HG03575 (cell line): ENCODE results near the gene EXOC6.

ENCODE experiments used
- ATAC-seq: cut with Tn5 transposase; IDR thresholded peaks from one replicate; pipeline ENCODE4 v1.9.1; 2021; ENCODE audit not compliant: unreplicated experiment, insufficient number of reproducible peaks, low FRiP score; ENCODE audit errors: extremely low read depth

EXOC6 gene

GRCh38 chr10:93070378-93071176 is 222.3 kb downstream of the EXOC6 start:
- ATAC-seq: no peak

GRCh38 chr10:93071177-93071472 is 222.8 kb downstream of the EXOC6 start:
- ATAC-seq: no peak

GRCh38 chr10:93071674-93072224 is 223.4 kb downstream of the EXOC6 start:
- no peak for ATAC-seq

- no peak for ATAC-seq
Observed at GRCh38 chr10:93072225-93072712, 223.9 kb downstream of the EXOC6 start.

GRCh38 chr10:93072713-93073538 is 224.6 kb downstream of the EXOC6 start:
- no peak for ATAC-seq

GRCh38 chr10:93073539-93074146 is 225.3 kb downstream of the EXOC6 start, which contains the start of gene CYP26A1:
Gene CYP26A1, plus strand, starts transcription at chr10:93073893. Its CDS starts 42 bp downstream, at chr10:93073935.
- ATAC-seq: no peak

- no peak for ATAC-seq
Observed at GRCh38 chr10:93074147-93074596, 225.9 kb downstream of the EXOC6 start.

GRCh38 chr10:93074597-93075368 is 226.5 kb downstream of the EXOC6 start:
- no peak for ATAC-seq

- ATAC-seq: no peak
Observed at GRCh38 chr10:93075369-93076221, 227.3 kb downstream of the EXOC6 start.

- ATAC-seq: no peak
Observed at GRCh38 chr10:93076871-93077270, 228.6 kb downstream of the EXOC6 start.

- ATAC-seq: no peak
Observed at GRCh38 chr10:93077860-93078337, 229.6 kb downstream of the EXOC6 start.

- no peak for ATAC-seq
Observed at GRCh38 chr10:93079663-93080349, 231.5 kb downstream of the EXOC6 start.

- no peak for ATAC-seq
Observed at GRCh38 chr10:93080350-93081046, 232.2 kb downstream of the EXOC6 start.

GRCh38 chr10:93081318-93081717 is 233.0 kb downstream of the EXOC6 start:
- ATAC-seq: no peak

- ATAC-seq: no peak
Observed at GRCh38 chr10:93081834-93082233, 233.5 kb downstream of the EXOC6 start.

- no peak for ATAC-seq
Observed at GRCh38 chr10:93083743-93084539, 235.6 kb downstream of the EXOC6 start.
